Endothelial cell of hepatic sinusoid (primary cell): Measurements from ENCODE around the gene FANK1.
"Not testable (repeated sequence)": the region's sequence is repeated elsewhere in the genome, so short reads cannot be mapped to it uniquely, and the experiment has no call there.

Experiments used
- in situ Hi-C: cut with HindIII; loops from 2 replicates; pipeline ENCODE4 v1.10.0; 2017; ENCODE audit warnings: low sequenced_read_pairs

Gene FANK1

GRCh38 chr10:126016156-126016805 is 119.9 kb downstream of the FANK1 start:
- in situ Hi-C loops: no loop called here

- in situ Hi-C loops: no loop called here
Observed at GRCh38 chr10:126016882-126017281, 120.5 kb downstream of the FANK1 start.

DNA sequence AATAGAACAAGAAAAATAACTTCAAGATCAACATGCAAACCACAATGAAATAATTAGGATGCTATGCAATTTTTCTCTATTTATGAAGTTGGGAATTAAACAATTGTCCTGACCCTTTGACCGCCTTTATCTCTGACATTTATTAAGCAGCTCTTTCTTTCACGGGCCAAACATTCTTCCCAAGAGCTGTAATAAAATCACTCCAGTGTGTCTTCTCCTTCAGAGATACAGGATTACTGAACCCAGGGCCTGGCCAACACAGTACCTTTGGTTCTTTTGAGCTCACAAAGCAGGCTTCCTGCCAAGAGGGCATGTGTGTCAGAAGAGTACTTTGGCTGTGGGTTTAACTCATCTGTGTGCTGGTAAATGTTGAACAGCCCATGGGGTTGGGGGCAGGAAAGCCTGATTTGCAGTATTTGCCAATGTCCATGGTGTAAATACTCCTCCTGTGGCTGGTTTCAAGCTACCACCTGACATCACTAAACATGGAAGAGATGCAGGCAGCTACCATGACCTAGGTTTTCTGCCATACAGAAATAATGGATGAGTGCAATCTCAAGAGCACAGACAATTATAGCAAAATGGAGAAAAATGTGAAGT is 121.7 kb downstream of the FANK1 start:
- in situ Hi-C loops: no loop called here

- in situ Hi-C loops: no loop called here
Observed at GRCh38 chr10:126021833-126022500, 125.6 kb downstream of the FANK1 start.

GRCh38 chr10:126022841-126023240 is 126.5 kb downstream of the FANK1 start:
- in situ Hi-C loops: no loop called here

- in situ Hi-C loops: no loop called here
Observed at GRCh38 chr10:126027692-126028091, 131.3 kb downstream of the FANK1 start.

GRCh38 chr10:126029999-126030398 is 133.6 kb downstream of the FANK1 start:
- in situ Hi-C loops: no loop called here

- in situ Hi-C loops: no loop called here
Observed at GRCh38 chr10:126034586-126034985, 138.2 kb downstream of the FANK1 start.

DNA sequence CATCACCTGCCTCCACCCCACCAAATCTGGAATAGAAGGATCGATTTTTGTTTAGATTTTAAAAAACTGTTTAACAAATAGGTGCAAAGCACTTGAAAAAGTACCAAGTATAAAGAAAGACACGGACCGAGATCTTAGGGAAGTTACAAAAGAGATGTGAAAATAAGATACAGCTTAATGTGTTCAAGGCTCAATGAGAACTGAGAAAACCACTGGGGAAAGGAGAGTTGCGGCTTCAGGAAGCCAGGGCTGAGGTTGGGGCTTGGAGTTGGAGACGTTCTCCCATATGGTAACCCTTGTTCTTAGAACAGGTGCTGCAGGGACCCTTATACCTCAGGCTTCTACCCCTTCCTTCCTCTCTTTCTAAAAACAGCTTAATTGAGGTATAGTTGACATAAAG is 140.2 kb downstream of the FANK1 start:
- in situ Hi-C loops: no loop called here

DNA sequence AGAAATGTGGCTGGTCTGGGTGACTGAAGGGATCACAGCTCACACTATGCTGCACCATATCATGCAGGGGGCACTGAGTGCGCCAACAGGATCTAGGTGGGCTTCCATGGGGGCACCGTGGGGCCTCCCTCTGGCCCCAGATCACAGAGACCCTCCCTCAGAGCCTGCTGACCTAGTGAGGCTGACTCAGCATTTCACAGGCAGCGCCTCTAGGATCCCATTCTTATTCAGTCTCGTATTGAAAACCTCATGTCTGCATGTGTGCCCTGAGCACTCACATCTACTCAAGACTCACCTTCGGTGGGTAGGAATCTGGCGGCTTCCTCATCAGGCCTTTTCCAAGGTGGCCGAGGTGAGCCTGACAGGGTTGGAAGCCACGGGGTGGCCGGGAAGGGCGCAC is 141.6 kb downstream of the FANK1 start:
- in situ Hi-C loops: no loop called here

DNA sequence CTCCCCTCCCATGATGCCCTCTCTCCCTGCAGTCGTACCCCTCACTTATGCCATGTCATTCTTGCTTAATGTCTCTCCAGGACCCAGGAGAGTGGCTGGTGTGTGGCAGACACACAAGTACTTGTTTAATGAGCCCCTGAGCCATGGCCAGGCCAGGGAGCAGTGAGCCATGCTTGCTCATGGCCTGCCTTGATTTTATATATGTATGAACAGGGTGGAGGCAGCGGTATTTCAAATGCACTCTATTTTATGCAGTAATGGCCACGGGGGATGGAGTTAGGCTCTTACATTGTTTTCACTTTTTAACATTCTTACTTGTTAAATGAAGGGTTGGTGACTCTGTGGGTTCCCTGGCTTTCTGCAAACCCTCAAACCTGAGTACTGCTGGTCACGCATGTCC is 144.8 kb downstream of the FANK1 start:
- in situ Hi-C loops: no loop called here

DNA sequence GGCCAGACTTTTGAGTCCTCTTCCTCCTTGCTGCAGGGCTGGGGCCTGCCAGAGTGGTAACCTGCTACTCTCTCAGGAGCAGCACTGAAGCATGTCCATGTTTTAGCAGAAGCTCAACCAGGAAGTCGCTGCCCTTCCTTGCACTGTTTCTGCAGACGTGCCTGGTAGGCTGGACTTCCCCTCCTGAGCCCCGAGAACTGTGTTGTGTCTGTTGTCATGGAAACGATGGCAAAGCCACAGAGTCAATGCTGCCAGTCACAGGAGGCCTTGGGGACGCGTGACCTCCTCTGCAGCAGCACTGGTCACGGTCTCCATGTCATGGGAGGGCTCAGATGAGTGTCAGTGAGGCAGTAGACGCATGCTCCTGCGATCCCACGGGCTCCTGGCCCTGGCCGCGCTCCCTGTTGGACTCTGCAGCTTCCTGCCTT is 145.5 kb downstream of the FANK1 start:
- in situ Hi-C loops: no loop called here

GRCh38 chr10:126042354-126042753 is 146.0 kb downstream of the FANK1 start:
- in situ Hi-C loops: no loop called here

GRCh38 chr10:126042906-126043305 is 146.5 kb downstream of the FANK1 start:
- in situ Hi-C loops: no loop called here

GRCh38 chr10:126043389-126043788 is 147.0 kb downstream of the FANK1 start:
- in situ Hi-C loops: no loop called here

DNA sequence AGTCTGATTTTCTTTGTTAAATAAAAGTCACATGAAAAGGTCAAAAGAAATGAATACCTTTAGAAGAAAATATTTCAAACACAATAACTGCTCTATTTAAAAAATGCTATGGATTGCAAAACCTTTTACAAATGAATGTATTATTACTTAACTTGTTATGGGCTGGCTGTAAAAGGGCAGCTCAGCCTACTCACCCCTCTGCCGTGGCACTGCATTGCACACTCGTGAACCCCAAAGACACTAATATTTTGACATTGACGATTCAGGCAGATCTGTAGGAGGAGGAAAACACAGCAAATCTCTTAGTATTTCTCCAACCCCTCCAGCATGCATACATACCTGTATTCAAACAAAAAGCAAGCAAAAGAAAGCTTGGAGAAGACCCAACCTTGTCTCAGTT is 149.5 kb downstream of the FANK1 start:
- in situ Hi-C loops: no loop called here

DNA sequence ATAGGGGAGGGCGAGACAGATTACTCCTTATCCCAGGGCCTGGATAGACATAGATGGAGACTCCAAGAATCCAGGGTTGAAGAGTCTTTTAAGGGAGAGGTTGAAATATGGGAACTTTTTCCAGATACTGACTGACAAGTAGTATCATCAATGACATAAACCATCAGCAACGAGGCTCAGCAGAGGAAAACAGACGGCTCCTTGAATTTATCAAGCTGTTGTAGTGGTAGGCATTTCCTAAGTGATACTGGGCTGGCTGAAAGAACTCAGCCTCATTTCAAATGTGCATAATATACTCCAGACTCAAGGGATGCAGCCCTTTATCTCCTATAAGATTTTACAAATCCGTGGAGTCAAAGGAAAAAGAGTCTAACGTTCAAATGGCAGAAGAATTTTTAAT is 150.5 kb downstream of the FANK1 start:
- in situ Hi-C loops: no loop called here

GRCh38 chr10:126047749-126048148 is 151.4 kb downstream of the FANK1 start:
- in situ Hi-C loops: not testable (repeated sequence)

DNA sequence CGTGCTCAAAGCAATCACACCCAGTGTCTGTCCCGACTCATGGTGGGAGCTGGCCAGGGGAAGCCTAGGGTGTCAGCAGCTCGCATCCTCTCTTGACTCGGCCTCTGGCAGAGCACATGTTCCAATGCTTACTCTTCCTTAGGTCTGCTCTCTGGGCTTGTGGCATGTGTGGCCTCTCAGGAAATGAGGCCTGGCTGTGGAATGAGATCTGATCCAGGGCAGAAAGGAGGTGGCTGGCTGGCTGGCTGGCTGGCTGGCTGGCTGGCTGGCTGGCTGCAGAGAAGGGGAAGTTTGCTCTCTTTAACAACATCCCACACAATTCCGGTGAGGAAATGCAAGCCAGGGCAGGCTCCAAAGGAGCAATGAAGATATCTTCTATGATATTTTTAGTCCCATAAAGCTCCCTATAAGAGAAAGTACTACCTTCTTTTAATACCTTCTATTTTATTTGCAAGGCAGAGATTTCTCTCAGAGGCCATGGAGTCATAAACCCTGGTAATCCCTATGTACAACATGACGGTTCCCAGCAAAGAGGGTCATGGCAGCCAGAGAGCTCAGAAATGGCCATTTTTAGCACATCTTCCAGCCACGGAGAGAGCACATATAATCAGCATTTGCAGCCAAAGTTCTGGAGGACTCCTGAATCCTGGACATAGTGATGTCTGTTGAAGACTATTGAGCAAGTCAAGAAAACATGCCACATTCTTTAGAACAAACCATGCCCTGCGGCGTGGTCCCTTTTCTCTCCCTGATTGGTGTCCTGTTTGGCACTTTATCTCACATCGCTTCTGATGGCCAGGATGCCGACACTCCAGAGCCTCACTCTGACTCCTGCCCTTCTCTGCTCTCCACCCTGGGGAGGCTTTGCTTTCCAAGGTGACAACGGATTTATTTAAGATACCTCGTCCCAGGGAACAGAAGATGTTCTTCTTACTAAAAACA is 153.7 kb downstream of the FANK1 start:
- in situ Hi-C loops: no loop called here

GRCh38 chr10:126052171-126052570 is 155.8 kb downstream of the FANK1 start:
- in situ Hi-C loops: no loop called here

DNA sequence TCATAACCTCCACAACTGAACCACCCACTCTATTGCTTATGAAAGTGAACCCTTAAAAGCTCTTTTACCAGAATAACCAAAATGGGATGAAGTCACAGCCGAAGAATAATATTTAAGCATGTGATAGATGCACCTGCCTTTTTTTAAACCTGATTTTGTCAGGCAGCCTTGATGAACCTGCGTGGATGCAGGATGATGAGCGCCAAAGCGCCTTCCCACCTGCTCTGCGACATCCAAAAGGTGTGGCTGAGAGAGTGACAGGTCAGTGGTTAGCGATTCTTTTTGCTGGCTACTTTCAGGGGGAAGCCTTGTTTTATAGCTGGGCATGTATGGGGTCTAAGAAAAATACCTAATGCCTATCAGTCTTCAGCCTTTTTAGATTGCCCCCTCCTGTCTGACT is 157.8 kb downstream of the FANK1 start:
- in situ Hi-C loops: no loop called here
